Mesendoderm (in vitro differentiated cells): ENCODE results near the gene CAMK2A.

Source experiments
- DNase-seq: peaks from one replicate; pipeline ENCODE4 v3.0.0; 2013
- H2AK5ac ChIP-seq: 2 replicates; pipeline ENCODE4 v1.6.1; 2013; ENCODE audit warnings: low read length, inconsistent platforms
- H2BK120ac ChIP-seq: 2 replicates; pipeline ENCODE4 v1.6.1; 2013; ENCODE audit warnings: low read depth, mild to moderate bottlenecking, low read length, moderate library complexity, mixed read lengths
- H2BK15ac ChIP-seq: replicated peaks from 2 replicates; pipeline ENCODE4 v1.6.1; 2013; ENCODE audit warnings: low read depth, mild to moderate bottlenecking, moderate library complexity
- H2BK5ac ChIP-seq: 2 replicates; pipeline ENCODE4 v1.6.1; 2013; ENCODE audit warnings: low read length, inconsistent platforms
- H3K18ac ChIP-seq: 2 replicates; pipeline ENCODE4 v1.6.1; 2013; ENCODE audit warnings: mild to moderate bottlenecking, low read length, mixed read lengths
- H3K23ac ChIP-seq: one replicate; pipeline ENCODE4 v1.6.1; 2013; ENCODE audit warnings: low read length
- H3K27ac ChIP-seq: 2 replicates; pipeline ENCODE4 v1.5.1; 2013; ENCODE audit warnings: low read depth, mild to moderate bottlenecking, inconsistent platforms, low read length, moderate library complexity
- H3K27me3 ChIP-seq: 2 replicates; pipeline ENCODE4 v1.6.1; 2013; ENCODE audit warnings: low read length, control low read depth, mild to moderate bottlenecking, inconsistent platforms; ENCODE audit not compliant: insufficient read depth, poor library complexity
- H3K36me3 ChIP-seq: 2 replicates; pipeline ENCODE4 v1.6.1; 2013; ENCODE audit warnings: low read length, inconsistent platforms; ENCODE audit not compliant: control insufficient read depth, insufficient read depth
- H3K4ac ChIP-seq: one replicate; pipeline ENCODE4 v1.6.1; 2013; ENCODE audit warnings: low read depth, mild to moderate bottlenecking, low read length, moderate library complexity
- H3K4me1 ChIP-seq: 2 replicates; pipeline ENCODE4 v1.6.1; 2013; ENCODE audit warnings: low read depth, low read length, inconsistent platforms; ENCODE audit not compliant: control insufficient read depth
- H3K4me2 ChIP-seq: 2 replicates; pipeline ENCODE4 v1.6.1; 2013; ENCODE audit warnings: low read length
- H3K4me3 ChIP-seq: 2 replicates; pipeline ENCODE4 v1.5.1; 2013; ENCODE audit warnings: mild to moderate bottlenecking, low read length
- H3K56ac ChIP-seq: one replicate; pipeline ENCODE4 v1.6.1; 2013; ENCODE audit warnings: low read length
- H3K79me1 ChIP-seq: 2 replicates; pipeline ENCODE4 v1.6.1; 2013; ENCODE audit warnings: low read length, inconsistent platforms
- H3K79me2 ChIP-seq: 2 replicates; pipeline ENCODE4 v1.6.1; 2013; ENCODE audit warnings: mild to moderate bottlenecking, low read length; ENCODE audit not compliant: control insufficient read depth, insufficient read depth
- H3K9ac ChIP-seq: 2 replicates; pipeline ENCODE4 v1.6.1; 2013; ENCODE audit warnings: low read length, inconsistent platforms
- H4K5ac ChIP-seq: one replicate; pipeline ENCODE4 v1.6.1; 2013; ENCODE audit warnings: low read length
- H4K8ac ChIP-seq: one replicate; pipeline ENCODE4 v1.6.1; 2013; ENCODE audit warnings: low read depth, mild to moderate bottlenecking, control low read depth, low read length, moderate library complexity
- WGBS: extraction: QIAGEN DNeasy Blood & Tissue Kit; methylation state at CpG from one replicate; pipeline ENCODE4 v1.1.7; 2013; ENCODE audit warnings: low lambda C conversion rate, missing lambda C conversion rate; ENCODE audit not compliant: insufficient coverage; ENCODE audit errors: extremely low coverage; 5-methylcytosine and 5-hydroxymethylcytosine counted together

Gene CAMK2A

GRCh38 chr5:150315245-150315644 is 25.7 kb upstream of the CAMK2A start:
- no peak overlapping the region for H3K56ac ChIP-seq
- no peak overlapping the region for H3K27ac ChIP-seq
- H2BK120ac ChIP-seq = no peak overlapping the region
- H3K23ac ChIP-seq = no peak overlapping the region
- H2AK5ac ChIP-seq = no peak overlapping the region
- no peaks in the 10 kb centered on the region for H3K79me1 ChIP-seq
- no peaks in the 10 kb centered on the region for H3K27me3 ChIP-seq
- no peak overlapping the region for H2BK15ac ChIP-seq
- no peaks in the 10 kb centered on the region for H3K36me3 ChIP-seq
- H3K4me3 ChIP-seq = no peak overlapping the region
- no peak overlapping the region for H3K4ac ChIP-seq
- H3K4me1 ChIP-seq = peaks cover 5% of the 10 kb centered on the region
- H4K5ac ChIP-seq = no peak overlapping the region
- no peak overlapping the region for H2BK5ac ChIP-seq
- WGBS = no CpG with 5 or more reads among the region's 4 CpGs
- H3K18ac ChIP-seq = no peak overlapping the region
- no peak overlapping the region for H3K9ac ChIP-seq
- H3K4me2 ChIP-seq = no peak overlapping the region
- no peaks in the 10 kb centered on the region for H3K79me2 ChIP-seq
- no peak overlapping the region for H4K8ac ChIP-seq
- DNase-seq = no peak

GRCh38 chr5:150313921-150314716 is 24.5 kb upstream of the CAMK2A start:
- Histone ChIP-seq H4K5ac (no peak overlapping the region), H3K27me3 (no peaks in the 10 kb centered on the region), H3K9ac (no peak overlapping the region), H3K18ac (no peak overlapping the region), H2AK5ac (no peak overlapping the region), H3K56ac (no peak overlapping the region), H3K4me1 (peaks cover 5% of the 10 kb centered on the region), H3K79me1 (no peaks in the 10 kb centered on the region), H3K4me3 (no peak overlapping the region), H2BK120ac (no peak overlapping the region), H4K8ac (no peak overlapping the region), H3K27ac (no peak overlapping the region), H3K4ac (no peak overlapping the region), H3K36me3 (no peaks in the 10 kb centered on the region), H3K4me2 (no peak overlapping the region), H3K79me2 (no peaks in the 10 kb centered on the region), H3K23ac (no peak overlapping the region), H2BK5ac (no peak overlapping the region), H2BK15ac (no peak overlapping the region)
- DNase-seq = no peak
- no CpG with 5 or more reads among the region's 6 CpGs for WGBS

GRCh38 chr5:150313501-150313900 is 23.9 kb upstream of the CAMK2A start:
- H3K56ac ChIP-seq = no peak overlapping the region
- no peak overlapping the region for H4K5ac ChIP-seq
- no peak overlapping the region for H2BK120ac ChIP-seq
- no peaks in the 10 kb centered on the region for H3K79me1 ChIP-seq
- H2BK5ac ChIP-seq = no peak overlapping the region
- H3K18ac ChIP-seq = no peak overlapping the region
- H3K27me3 ChIP-seq = no peaks in the 10 kb centered on the region
- no peak overlapping the region for H3K4me3 ChIP-seq
- no CpG with 5 or more reads among the region's 6 CpGs for WGBS
- H2BK15ac ChIP-seq = no peak overlapping the region
- H3K79me2 ChIP-seq = no peaks in the 10 kb centered on the region
- H3K4ac ChIP-seq = no peak overlapping the region
- DNase-seq = no peak
- no peak overlapping the region for H2AK5ac ChIP-seq
- no peak overlapping the region for H3K9ac ChIP-seq
- H3K23ac ChIP-seq = no peak overlapping the region
- no peak overlapping the region for H3K4me2 ChIP-seq
- H3K4me1 ChIP-seq = peaks cover 3% of the 10 kb centered on the region
- no peaks in the 10 kb centered on the region for H3K36me3 ChIP-seq
- H3K27ac ChIP-seq = no peak overlapping the region
- no peak overlapping the region for H4K8ac ChIP-seq

GRCh38 chr5:150312518-150312917 is 22.9 kb upstream of the CAMK2A start:
- Histone ChIP-seq H3K27ac (no peak overlapping the region), H3K4ac (no peak overlapping the region), H4K5ac (no peak overlapping the region), H3K36me3 (no peaks in the 10 kb centered on the region), H3K23ac (no peak overlapping the region), H3K4me1 (peaks cover 2% of the 10 kb centered on the region), H3K4me3 (no peak overlapping the region), H3K56ac (no peak overlapping the region), H4K8ac (no peak overlapping the region), H3K4me2 (no peak overlapping the region), H2BK5ac (no peak overlapping the region), H3K18ac (no peak overlapping the region), H2BK120ac (no peak overlapping the region), H2AK5ac (no peak overlapping the region), H3K79me1 (no peaks in the 10 kb centered on the region), H3K27me3 (no peaks in the 10 kb centered on the region), H2BK15ac (no peak overlapping the region), H3K79me2 (no peaks in the 10 kb centered on the region), H3K9ac (no peak overlapping the region)
- no CpG with 5 or more reads among the region's 6 CpGs for WGBS
- DNase-seq = no peak

GRCh38 chr5:150311015-150311692 is 21.6 kb upstream of the CAMK2A start:
- Histone ChIP-seq H3K9ac (no peak overlapping the region), H4K5ac (no peak overlapping the region), H2BK120ac (no peak overlapping the region), H3K4me3 (no peak overlapping the region), H3K79me2 (no peaks in the 10 kb centered on the region), H3K4me1 (no peaks in the 10 kb centered on the region), H4K8ac (no peak overlapping the region), H3K36me3 (no peaks in the 10 kb centered on the region), H3K27me3 (no peaks in the 10 kb centered on the region), H3K56ac (no peak overlapping the region), H3K27ac (no peak overlapping the region), H2BK15ac (no peak overlapping the region), H2BK5ac (no peak overlapping the region), H3K18ac (no peak overlapping the region), H3K4ac (no peak overlapping the region), H3K79me1 (no peaks in the 10 kb centered on the region), H2AK5ac (no peak overlapping the region), H3K4me2 (no peak overlapping the region), H3K23ac (no peak overlapping the region)
- no CpG with 5 or more reads among the region's 7 CpGs for WGBS
- DNase-seq = peak; percentile 63
